ENCODE results near the gene IGFBP7. TPM values are rescaled to one million over a fixed set of nuclear protein-coding genes. Genes with fewer than 3 reads are reported as not detected.
"Not testable (repeated sequence)": the region's sequence is repeated elsewhere in the genome, so short reads cannot be mapped to it uniquely, and the experiment has no call there.

The IGFBP7 gene
- total RNA-seq, 2 experiments from 2014 or later, result 0.17 TPM; not detected in 1

- H3K4me3 Mint-ChIP-seq, result no peak overlapping the region
- no peak overlapping the region for H3K27ac Mint-ChIP-seq
- no peaks in the 10 kb centered on the region for H3K36me3 Mint-ChIP-seq (ENCODE audit: low read depth)
- no peaks in the 10 kb centered on the region for H3K4me1 Mint-ChIP-seq (ENCODE audit: low read depth)
- CTCF ChIA-PET, result no interaction called here
- H3K9me3 Mint-ChIP-seq, result no peaks in the 10 kb centered on the region
- intact Hi-C loops (cut with micrococcal nuclease), result no loop called here
- H3K27me3 Mint-ChIP-seq (ENCODE audit: low read depth), result peaks cover 7% of the 10 kb centered on the region
- DNase-seq, result no peak
Measured at GRCh38 chr4:57073559-57073958, 36.6 kb downstream of the IGFBP7 start.

DNA sequence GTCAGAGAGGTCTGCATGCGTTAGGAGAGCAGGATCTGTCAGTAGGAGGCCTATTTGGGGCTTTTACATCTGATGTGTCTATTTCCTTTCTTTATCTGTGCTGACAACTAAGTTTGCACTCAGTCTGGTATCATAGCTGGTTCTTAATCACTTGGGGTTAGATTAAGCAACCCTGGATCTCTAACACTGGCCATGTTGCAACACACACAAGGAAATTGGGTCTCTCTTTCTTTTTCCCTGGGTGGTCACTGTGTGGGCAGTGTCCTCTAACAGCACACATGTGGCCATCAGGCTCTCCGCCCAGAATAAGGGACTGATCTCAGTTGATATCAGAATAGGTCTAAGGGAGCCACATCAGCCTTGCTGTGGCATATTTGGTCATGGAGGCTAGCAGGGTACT is 38.9 kb downstream of the IGFBP7 start:
- CTCF ChIA-PET, result no interaction called here
- Mint-ChIP-seq H3K27ac (no peak overlapping the region), H3K4me1 (ENCODE audit: low read depth) (no peaks in the 10 kb centered on the region), H3K4me3 (no peak overlapping the region), H3K36me3 (ENCODE audit: low read depth) (no peaks in the 10 kb centered on the region), H3K9me3 (no peaks in the 10 kb centered on the region), H3K27me3 (ENCODE audit: low read depth) (peaks cover 5% of the 10 kb centered on the region)
- intact Hi-C loops (cut with micrococcal nuclease), result no loop called here
- DNase-seq, result no peak

- no peak for DNase-seq
- Mint-ChIP-seq H3K27ac (no peak overlapping the region), H3K4me3 (no peak overlapping the region), H3K4me1 (ENCODE audit: low read depth) (no peaks in the 10 kb centered on the region), H3K27me3 (ENCODE audit: low read depth) (peaks cover 4% of the 10 kb centered on the region), H3K9me3 (no peaks in the 10 kb centered on the region), H3K36me3 (ENCODE audit: low read depth) (no peaks in the 10 kb centered on the region)
- CTCF ChIA-PET, result no interaction called here
- intact Hi-C loops (cut with micrococcal nuclease), result no loop called here
Measured at GRCh38 chr4:57070461-57070860, 39.7 kb downstream of the IGFBP7 start.

GRCh38 chr4:57068237-57068981 is 41.8 kb downstream of the IGFBP7 start:
- CTCF ChIA-PET, result no interaction called here
- Mint-ChIP-seq H3K4me1 (ENCODE audit: low read depth) (no peaks in the 10 kb centered on the region), H3K36me3 (ENCODE audit: low read depth) (no peaks in the 10 kb centered on the region), H3K27ac (no peak overlapping the region), H3K9me3 (no peaks in the 10 kb centered on the region), H3K4me3 (no peak overlapping the region), H3K27me3 (ENCODE audit: low read depth) (peaks cover 2% of the 10 kb centered on the region)
- intact Hi-C loops (cut with micrococcal nuclease), result no loop called here
- no peak for DNase-seq

GRCh38 chr4:57065730-57066482 is 44.3 kb downstream of the IGFBP7 start:
- no peak for DNase-seq
- H3K9me3 Mint-ChIP-seq, result no peaks in the 10 kb centered on the region
- H3K36me3 Mint-ChIP-seq (ENCODE audit: low read depth), result no peaks in the 10 kb centered on the region
- intact Hi-C loops (cut with micrococcal nuclease), result no loop called here
- no peaks in the 10 kb centered on the region for H3K4me1 Mint-ChIP-seq (ENCODE audit: low read depth)
- no peak overlapping the region for H3K27ac Mint-ChIP-seq
- H3K4me3 Mint-ChIP-seq, result no peak overlapping the region
- CTCF ChIA-PET, result no interaction called here
- H3K27me3 Mint-ChIP-seq (ENCODE audit: low read depth), result peaks cover under 1% of the 10 kb centered on the region

DNA sequence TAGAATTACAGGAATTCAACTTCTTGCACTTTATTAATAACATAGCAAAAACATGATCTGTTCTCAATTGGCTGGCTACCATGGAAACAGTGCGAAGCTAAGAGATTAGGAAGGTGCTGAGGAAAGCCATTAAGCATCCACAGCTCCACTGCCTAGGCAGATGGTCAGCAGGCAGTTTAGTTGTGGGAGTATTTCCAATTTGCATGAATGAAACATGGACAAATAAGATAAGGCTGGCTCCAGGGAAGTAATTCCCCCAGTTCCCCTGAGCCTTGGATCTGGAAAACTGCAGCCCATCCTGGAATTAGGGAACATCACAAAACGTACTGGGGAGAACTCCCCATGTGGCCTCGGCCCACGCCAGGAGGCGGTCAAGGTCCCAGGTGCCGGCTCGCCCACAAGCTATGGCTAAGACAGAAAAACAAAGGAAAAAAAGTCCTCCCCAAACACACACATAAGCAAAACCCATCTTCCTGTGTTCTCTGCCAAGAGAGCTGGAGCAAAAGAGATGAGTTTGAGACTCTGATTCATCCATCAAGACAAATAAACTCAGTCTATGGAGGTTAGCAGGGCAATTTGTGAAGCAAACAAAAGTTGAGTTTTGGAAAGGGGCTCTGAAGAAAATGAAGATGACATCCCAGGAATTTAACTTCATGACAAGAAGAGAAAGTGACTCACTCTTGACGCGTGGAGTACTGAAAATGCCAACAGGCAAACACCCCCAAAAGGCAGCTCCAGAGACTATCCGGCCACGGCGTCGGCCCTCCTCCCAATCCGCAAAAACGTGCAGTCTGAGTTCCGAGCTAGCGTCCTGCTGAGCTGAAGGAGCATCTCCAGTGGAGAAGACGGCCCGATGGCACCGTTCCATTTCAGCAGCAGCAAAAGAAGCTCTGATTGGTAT is 45.1 kb downstream of the IGFBP7 start:
- no peak for DNase-seq
- CTCF ChIA-PET, result no interaction called here
- Mint-ChIP-seq H3K4me3 (no peak overlapping the region), H3K27ac (no peak overlapping the region), H3K27me3 (ENCODE audit: low read depth) (peaks cover 2% of the 10 kb centered on the region), H3K4me1 (ENCODE audit: low read depth) (no peaks in the 10 kb centered on the region), H3K9me3 (no peaks in the 10 kb centered on the region), H3K36me3 (ENCODE audit: low read depth) (no peaks in the 10 kb centered on the region)
- intact Hi-C loops (cut with micrococcal nuclease), result no loop called here

- intact Hi-C loops (cut with micrococcal nuclease), result no loop called here
- Mint-ChIP-seq H3K9me3 (no peaks in the 10 kb centered on the region), H3K4me1 (ENCODE audit: low read depth) (no peaks in the 10 kb centered on the region), H3K36me3 (ENCODE audit: low read depth) (no peaks in the 10 kb centered on the region), H3K4me3 (no peak overlapping the region), H3K27ac (no peak overlapping the region), H3K27me3 (ENCODE audit: low read depth) (peaks cover 5% of the 10 kb centered on the region)
- CTCF ChIA-PET, result no interaction called here
- no peak for DNase-seq
Measured at GRCh38 chr4:57064120-57064519, 46.1 kb downstream of the IGFBP7 start.

GRCh38 chr4:57063518-57063917 is 46.7 kb downstream of the IGFBP7 start:
- CTCF ChIA-PET, result no interaction called here
- Mint-ChIP-seq H3K9me3 (no peaks in the 10 kb centered on the region), H3K4me1 (ENCODE audit: low read depth) (no peaks in the 10 kb centered on the region), H3K27me3 (ENCODE audit: low read depth) (peaks cover 6% of the 10 kb centered on the region), H3K4me3 (no peak overlapping the region), H3K36me3 (ENCODE audit: low read depth) (no peaks in the 10 kb centered on the region), H3K27ac (no peak overlapping the region)
- DNase-seq, result no peak
- intact Hi-C loops (cut with micrococcal nuclease), result no loop called here

DNA sequence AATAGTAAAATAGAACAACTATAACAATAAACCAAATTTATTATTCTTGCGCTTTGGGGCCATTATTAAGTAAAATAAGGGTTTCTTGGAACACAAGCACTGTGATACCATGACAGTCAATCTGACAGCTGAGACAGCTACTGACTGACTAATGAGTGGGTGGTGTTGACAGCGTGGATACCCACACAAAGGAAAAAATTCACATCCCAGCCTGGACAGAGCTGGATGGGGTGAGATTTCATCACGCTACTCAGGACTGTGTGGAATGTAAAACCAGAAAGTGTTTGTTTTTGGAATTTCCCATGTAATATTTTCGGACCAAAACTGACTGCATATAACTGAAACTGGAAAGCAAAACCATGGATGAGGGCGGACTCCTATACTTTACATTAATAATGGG is 48.8 kb downstream of the IGFBP7 start:
- no peak for DNase-seq
- Mint-ChIP-seq H3K27ac (no peak overlapping the region), H3K27me3 (ENCODE audit: low read depth) (peaks cover 17% of the 10 kb centered on the region), H3K36me3 (ENCODE audit: low read depth) (no peaks in the 10 kb centered on the region), H3K9me3 (no peaks in the 10 kb centered on the region), H3K4me1 (ENCODE audit: low read depth) (no peaks in the 10 kb centered on the region), H3K4me3 (no peak overlapping the region)
- intact Hi-C loops (cut with micrococcal nuclease), result no loop called here
- CTCF ChIA-PET, result no interaction called here

DNA sequence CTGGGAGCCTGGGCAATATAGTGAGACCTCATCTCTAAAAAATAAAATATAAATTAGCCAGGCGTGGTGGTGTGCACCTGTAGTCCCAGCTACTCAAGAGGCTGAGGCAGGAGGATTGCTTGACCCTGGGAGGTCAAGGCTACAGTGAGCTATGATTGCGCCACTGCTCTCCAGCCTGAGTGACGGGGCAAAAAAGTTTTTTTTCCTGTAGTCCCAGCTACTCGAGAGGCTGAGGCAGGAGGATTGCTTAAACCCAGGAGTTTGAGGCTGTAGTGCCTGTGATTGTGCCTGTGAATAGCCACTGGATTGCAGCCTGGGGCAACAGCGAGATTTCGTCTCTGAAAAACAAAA is 49.5 kb downstream of the IGFBP7 start:
- H3K27ac Mint-ChIP-seq; H3K4me3 Mint-ChIP-seq; intact Hi-C loops (cut with micrococcal nuclease); H3K9me3 Mint-ChIP-seq; H3K4me1 Mint-ChIP-seq (ENCODE audit: low read depth); DNase-seq; CTCF ChIA-PET; H3K36me3 Mint-ChIP-seq (ENCODE audit: low read depth): not testable (repeated sequence)
- H3K27me3 Mint-ChIP-seq (ENCODE audit: low read depth), result peaks cover 20% of the 10 kb centered on the region

DNA sequence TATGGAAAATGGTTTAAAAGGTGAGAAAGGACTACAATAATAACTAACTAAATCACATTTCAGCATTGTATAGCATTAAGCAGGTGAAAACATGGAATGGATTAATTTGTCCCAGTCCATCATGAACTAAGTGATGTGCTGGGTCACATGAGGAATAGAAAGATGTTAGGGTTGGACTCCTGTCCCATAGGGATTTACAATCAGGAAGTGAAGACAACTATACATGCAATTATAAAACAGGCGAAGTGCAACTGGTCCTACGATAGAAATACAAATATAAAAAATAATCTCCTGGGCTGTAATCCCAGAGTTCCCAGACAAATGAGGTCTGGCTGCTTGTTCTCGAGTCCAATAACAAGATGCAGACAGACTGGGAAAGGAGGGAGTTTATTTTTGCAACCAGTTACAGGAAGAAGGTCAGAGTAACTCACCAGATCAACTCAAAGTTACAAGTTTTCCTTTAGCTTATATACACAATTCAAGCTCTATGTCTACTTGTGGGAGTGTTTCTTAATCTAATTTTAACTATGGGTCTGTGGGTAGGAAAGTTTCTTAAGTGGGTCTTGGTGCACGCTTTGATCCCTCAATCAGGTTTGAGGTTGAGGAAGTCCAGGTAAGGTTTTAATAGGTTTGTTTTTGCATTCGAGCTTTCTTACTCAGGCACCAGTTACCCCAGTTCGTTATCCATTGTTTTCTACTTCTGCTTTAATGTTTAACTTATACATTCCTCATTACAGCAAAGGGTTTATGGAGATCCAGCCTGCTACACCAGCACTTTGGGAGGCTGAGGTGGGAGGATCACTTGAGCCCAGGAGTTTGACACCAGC is 50.1 kb downstream of the IGFBP7 start:
- H3K4me1 Mint-ChIP-seq (ENCODE audit: low read depth), result no peaks in the 10 kb centered on the region
- intact Hi-C loops (cut with micrococcal nuclease), result no loop called here
- H3K27ac Mint-ChIP-seq, result no peak overlapping the region
- H3K4me3 Mint-ChIP-seq, result no peak overlapping the region
- H3K9me3 Mint-ChIP-seq, result no peaks in the 10 kb centered on the region
- no peaks in the 10 kb centered on the region for H3K36me3 Mint-ChIP-seq (ENCODE audit: low read depth)
- no peak for DNase-seq
- peaks cover 22% of the 10 kb centered on the region for H3K27me3 Mint-ChIP-seq (ENCODE audit: low read depth)
- CTCF ChIA-PET, result no interaction called here

- Mint-ChIP-seq H3K27ac (no peak overlapping the region), H3K4me3 (no peak overlapping the region), H3K27me3 (ENCODE audit: low read depth) (peaks cover 30% of the 10 kb centered on the region), H3K9me3 (no peaks in the 10 kb centered on the region), H3K36me3 (ENCODE audit: low read depth) (no peaks in the 10 kb centered on the region), H3K4me1 (ENCODE audit: low read depth) (no peaks in the 10 kb centered on the region)
- intact Hi-C loops (cut with micrococcal nuclease), result no loop called here
- CTCF ChIA-PET, result no interaction called here
- no peak for DNase-seq
Measured at GRCh38 chr4:57055886-57056285, 54.3 kb downstream of the IGFBP7 start.
